OCI-LY3 (cell line): Measurements from ENCODE around the gene SLC4A5.

Experiments used
- EZH2phosphoT487 ChIP-seq: fragments of 200-600 bp; shearing (Covaris generic); IDR thresholded peaks from 2 replicates; pipeline ENCODE4 v1.6.1; 2018; ENCODE audit warnings: antibody characterized with exemption, mixed run types, low read depth
- TF ChIP-seq, protein P1 (sequence below): fragments of 200-600, 300-600 bp; sonication (generic); IDR thresholded peaks from 2 replicates; pipeline ENCODE4 v1.5.1; 2014; ENCODE audit warnings: antibody characterized with exemption, low read length, low read depth

DNA sequence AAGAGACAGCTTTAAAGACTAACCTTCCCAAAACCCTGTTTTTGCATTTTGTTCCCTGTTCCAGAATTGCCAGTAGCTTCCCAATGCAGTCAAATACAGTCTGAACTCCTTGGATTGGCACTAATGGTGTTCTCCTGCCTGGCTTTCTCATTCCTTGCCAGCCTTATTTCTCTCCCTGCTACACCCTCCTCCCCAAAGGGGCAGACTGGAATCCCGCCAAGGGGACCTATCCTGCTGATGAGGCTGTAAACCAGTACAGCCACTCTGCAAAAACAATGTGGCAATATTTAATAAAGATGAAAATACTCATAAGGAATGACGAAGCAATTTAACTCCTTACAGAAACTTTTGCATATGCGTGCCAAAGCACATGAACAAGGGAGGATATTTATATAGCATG, 4.5 kb upstream of the SLC4A5 start:
- TF ChIP-seq, protein P1, sequence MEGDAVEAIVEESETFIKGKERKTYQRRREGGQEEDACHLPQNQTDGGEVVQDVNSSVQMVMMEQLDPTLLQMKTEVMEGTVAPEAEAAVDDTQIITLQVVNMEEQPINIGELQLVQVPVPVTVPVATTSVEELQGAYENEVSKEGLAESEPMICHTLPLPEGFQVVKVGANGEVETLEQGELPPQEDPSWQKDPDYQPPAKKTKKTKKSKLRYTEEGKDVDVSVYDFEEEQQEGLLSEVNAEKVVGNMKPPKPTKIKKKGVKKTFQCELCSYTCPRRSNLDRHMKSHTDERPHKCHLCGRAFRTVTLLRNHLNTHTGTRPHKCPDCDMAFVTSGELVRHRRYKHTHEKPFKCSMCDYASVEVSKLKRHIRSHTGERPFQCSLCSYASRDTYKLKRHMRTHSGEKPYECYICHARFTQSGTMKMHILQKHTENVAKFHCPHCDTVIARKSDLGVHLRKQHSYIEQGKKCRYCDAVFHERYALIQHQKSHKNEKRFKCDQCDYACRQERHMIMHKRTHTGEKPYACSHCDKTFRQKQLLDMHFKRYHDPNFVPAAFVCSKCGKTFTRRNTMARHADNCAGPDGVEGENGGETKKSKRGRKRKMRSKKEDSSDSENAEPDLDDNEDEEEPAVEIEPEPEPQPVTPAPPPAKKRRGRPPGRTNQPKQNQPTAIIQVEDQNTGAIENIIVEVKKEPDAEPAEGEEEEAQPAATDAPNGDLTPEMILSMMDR: no peak
- no peak for TF ChIP-seq EZH2phosphoT487
